ENCODE results near the gene ADAMTSL1.

ADAMTSL1 gene

DNA sequence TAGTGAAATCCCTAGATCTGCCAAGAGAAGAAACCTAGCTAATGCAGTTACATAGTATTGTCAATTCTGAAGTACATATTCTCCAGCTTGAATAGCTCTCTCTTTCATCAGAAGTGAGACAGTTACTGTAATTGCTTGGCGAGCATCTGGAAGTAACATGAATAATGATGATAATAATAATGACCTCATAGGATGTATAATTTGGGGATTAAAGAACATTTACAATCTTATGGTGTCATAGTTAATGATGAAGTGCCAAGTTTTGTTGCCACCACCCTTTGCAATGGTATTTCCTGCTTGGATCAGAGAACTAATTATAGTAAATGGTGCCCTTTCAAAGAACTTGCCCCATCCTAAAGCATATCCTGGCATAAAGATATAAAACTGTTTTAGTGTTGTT is 201.4 kb downstream of the ADAMTSL1 start:
- TF ChIP-seq, protein P1, sequence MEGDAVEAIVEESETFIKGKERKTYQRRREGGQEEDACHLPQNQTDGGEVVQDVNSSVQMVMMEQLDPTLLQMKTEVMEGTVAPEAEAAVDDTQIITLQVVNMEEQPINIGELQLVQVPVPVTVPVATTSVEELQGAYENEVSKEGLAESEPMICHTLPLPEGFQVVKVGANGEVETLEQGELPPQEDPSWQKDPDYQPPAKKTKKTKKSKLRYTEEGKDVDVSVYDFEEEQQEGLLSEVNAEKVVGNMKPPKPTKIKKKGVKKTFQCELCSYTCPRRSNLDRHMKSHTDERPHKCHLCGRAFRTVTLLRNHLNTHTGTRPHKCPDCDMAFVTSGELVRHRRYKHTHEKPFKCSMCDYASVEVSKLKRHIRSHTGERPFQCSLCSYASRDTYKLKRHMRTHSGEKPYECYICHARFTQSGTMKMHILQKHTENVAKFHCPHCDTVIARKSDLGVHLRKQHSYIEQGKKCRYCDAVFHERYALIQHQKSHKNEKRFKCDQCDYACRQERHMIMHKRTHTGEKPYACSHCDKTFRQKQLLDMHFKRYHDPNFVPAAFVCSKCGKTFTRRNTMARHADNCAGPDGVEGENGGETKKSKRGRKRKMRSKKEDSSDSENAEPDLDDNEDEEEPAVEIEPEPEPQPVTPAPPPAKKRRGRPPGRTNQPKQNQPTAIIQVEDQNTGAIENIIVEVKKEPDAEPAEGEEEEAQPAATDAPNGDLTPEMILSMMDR (IDR thresholded peaks at IDR 0.05; ENCODE audit: control insufficient read depth, insufficient read depth, low read depth, low read length, missing control alignments) = no peak
- DNase-seq (ENCODE audit: low read depth) = no peak
- H3K4me3 ChIP-seq (ENCODE audit: control insufficient read depth, low read depth, low read length) = no peak overlapping the region

DNA sequence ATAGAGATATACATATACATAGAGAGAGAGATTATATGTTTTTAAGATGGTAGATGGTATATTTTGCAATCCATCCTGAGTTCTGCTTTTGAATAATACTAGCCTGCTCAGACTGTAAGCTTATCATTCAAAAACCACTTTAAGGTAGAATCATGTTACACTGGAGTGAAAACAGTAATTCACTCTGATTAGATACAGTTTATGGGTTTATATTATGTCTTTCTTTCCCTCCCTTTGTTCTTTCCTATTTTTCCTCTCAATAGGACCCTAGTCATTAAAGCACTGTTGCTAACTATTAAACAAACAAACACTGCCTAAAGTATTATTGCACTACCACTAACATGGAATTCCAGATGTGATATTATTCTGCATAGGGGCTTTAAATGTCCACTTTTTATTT is 202.0 kb downstream of the ADAMTSL1 start:
- H3K4me3 ChIP-seq (ENCODE audit: control insufficient read depth, low read depth, low read length) = no peak overlapping the region
- no peak for DNase-seq (ENCODE audit: low read depth)
- TF ChIP-seq, protein P1 (IDR thresholded peaks at IDR 0.05; ENCODE audit: control insufficient read depth, insufficient read depth, low read depth, low read length, missing control alignments) = no peak

DNA sequence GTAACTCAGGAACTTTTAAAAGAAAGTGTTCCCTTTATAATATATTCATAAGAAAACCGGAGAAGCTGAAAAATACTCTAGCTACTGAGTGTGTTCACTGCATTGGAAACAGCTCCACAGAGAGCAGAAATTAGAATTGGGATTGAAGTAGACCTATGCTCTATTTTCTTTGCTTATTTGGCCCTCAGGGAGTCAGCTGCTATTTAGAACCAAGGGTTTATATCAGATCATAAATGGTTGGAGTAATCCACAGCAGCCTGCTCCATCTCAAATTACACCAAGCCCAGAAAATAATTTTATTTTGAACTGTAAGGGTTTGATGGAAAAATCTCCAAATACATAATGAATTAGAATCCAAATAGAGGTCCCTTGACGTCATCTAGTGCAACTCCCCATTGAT is 202.6 kb downstream of the ADAMTSL1 start:
- no peak overlapping the region for H3K4me3 ChIP-seq (ENCODE audit: control insufficient read depth, low read depth, low read length)
- TF ChIP-seq, protein P1 (IDR thresholded peaks at IDR 0.05; ENCODE audit: control insufficient read depth, insufficient read depth, low read depth, low read length, missing control alignments) = no peak
- DNase-seq (ENCODE audit: low read depth) = no peak

DNA sequence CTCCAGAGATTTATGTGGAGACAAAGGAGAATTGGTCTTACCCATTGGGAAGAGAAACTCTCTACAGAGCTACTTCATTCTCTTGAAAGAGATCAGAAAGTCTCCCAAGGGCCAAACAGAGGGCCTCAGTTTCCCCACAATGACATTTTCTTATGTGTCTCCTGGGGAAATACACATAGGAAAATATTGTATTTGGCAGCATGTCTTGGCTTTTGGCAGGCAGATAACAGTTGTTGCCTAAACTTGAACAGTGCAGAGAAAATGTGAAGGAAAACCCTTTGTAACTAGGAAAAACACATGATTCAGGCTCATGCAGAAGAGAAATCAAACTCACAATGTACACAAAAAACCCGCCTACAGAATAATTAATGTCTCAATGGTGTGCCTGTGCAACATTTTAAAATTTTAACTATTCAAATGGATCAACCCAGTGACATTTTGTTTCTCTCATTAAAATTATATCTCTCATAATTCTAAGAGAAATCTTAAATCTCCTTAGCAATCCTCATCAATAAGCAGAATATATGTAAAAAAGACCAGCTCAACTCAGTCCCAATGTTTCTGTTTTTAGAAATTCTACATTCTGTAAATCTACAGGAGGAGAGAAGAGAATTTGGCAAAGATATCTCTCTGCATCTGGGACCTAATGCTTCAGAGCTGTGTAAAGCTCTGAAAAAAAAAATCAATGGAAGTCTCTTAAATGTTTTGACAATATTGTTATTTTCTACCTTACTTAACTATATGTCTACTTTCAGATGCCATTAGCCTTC is 205.1 kb downstream of the ADAMTSL1 start:
- DNase-seq (ENCODE audit: low read depth) = no peak
- TF ChIP-seq, protein P1 (IDR thresholded peaks at IDR 0.05; ENCODE audit: control insufficient read depth, insufficient read depth, low read depth, low read length, missing control alignments) = no peak
- no peak overlapping the region for H3K4me3 ChIP-seq (ENCODE audit: control insufficient read depth, low read depth, low read length)

- no peak overlapping the region for H3K4me3 ChIP-seq (ENCODE audit: control insufficient read depth, low read depth, low read length)
- DNase-seq (ENCODE audit: low read depth) = no peak
- TF ChIP-seq, protein P1 (IDR thresholded peaks at IDR 0.05; ENCODE audit: control insufficient read depth, insufficient read depth, low read depth, low read length, missing control alignments) = no peak
These were observed 209.0 kb downstream of the ADAMTSL1 start for GRCh38 chr9:18682907-18683306.

- TF ChIP-seq, protein P1 (IDR thresholded peaks at IDR 0.05; ENCODE audit: control insufficient read depth, insufficient read depth, low read depth, low read length, missing control alignments) = no peak
- no peak for DNase-seq (ENCODE audit: low read depth)
These were observed 209.4 kb downstream of the ADAMTSL1 start for GRCh38 chr9:18683312-18683711.

More at GRCh38 chr9:18683312-18683711, 209.4 kb downstream of the ADAMTSL1 start:
- no peak overlapping the region for H3K4me3 ChIP-seq (ENCODE audit: control insufficient read depth, low read depth, low read length)
